Stomach (tissue), 9 donors: ENCODE data around the gene PDK1. TPM values are rescaled to one million over a fixed set of nuclear protein-coding genes. Genes with fewer than 3 reads are reported as not detected.

Source experiments
- DNase-seq, 2 donors: peaks; one replicate each; pipeline versions ENCODE4 v3.0.0 to v3.0.0-alpha.2; 2013 to 2019
- H3K27ac ChIP-seq, 5 donors: fragments of 200-600 bp in 4 of 5; sonication (generic) in 4 of 5; one replicate each; pipeline ENCODE4 v1.5.1; 2013 to 2019; ENCODE audit warnings: mild to moderate bottlenecking in 1 of 5, moderate library complexity in 1 of 5
- H3K27me3 ChIP-seq, 3 donors: fragments of 200-600 bp; sonication (generic); one replicate each; pipeline ENCODE4 v1.5.1; 2017 to 2019; ENCODE audit warnings: mixed run types in 1 of 3
- H3K36me3 ChIP-seq, 4 donors: fragments of 200-600 bp; sonication (generic); 1 replicate in 3 of 4; 2 replicates in 1 of 4; pipeline ENCODE4 v1.5.1; 2016 to 2019
- H3K4me1 ChIP-seq, 4 donors: fragments of 200-600 bp; sonication (generic); one replicate each; pipeline ENCODE4 v1.5.1; 2016 to 2019
- H3K4me3 ChIP-seq, 4 donors: fragments of 200-600 bp; sonication (generic) in 3 of 4; one replicate each; pipeline ENCODE4 v1.5.1; 2016 to 2019; ENCODE audit warnings: mild to moderate bottlenecking in 1 of 4
- H3K9me3 ChIP-seq, 4 donors: fragments of 200-600 bp; sonication (generic); one replicate each; pipeline ENCODE4 v1.5.1; 2016 to 2019
- EP300 ChIP-seq: sonication (generic); formaldehyde crosslinking; IDR thresholded peaks from one replicate; pipeline ENCODE4 v1.6.1; 2017; ENCODE audit warnings: antibody characterized with exemption
- POLR2A ChIP-seq, 4 donors: fragments of 450-650 bp; IDR thresholded peaks; one replicate each; pipeline ENCODE4 v1.6.1; 2016; ENCODE audit warnings: antibody characterized with exemption in 4 of 4, control low read depth in 2 of 4, mild to moderate bottlenecking in 1 of 4, moderate library complexity in 1 of 4
- POLR2AphosphoS5 ChIP-seq, 3 donors: sonication (generic); formaldehyde crosslinking; IDR thresholded peaks; one replicate each; pipeline ENCODE4 v1.6.1; 2016; ENCODE audit warnings: antibody characterized with exemption in 3 of 3
- WGBS, 5 donors: extraction: QIAGEN DNeasy Blood & Tissue Kit in 3 of 5; methylation state at CpG; one replicate each; pipeline versions ENCODE4 v1.1.5 to v1.1.7; 2013 to 2018; 5-methylcytosine and 5-hydroxymethylcytosine counted together
- intact Hi-C: fragments of 100-400 bp; cut with DNase I; formaldehyde crosslinking; loops from one replicate; pipeline ENCODE4 v1.15.1; 2023; ENCODE audit warnings: low total_unique reads
- polyA plus RNA-seq, 3 donors: library from polyadenylated mRNA; stranded (reverse); fragments of 200-250 nt; gene quantifications; one replicate each; pipeline ENCODE4 v1.2.3, GENCODE V29; 2013
- small RNA-seq, 4 donors: library from RNA; depleted of rRNA; stranded (forward); fragments of <200 nt; gene quantifications; one replicate each; pipeline ENCODE3, GENCODE V24; 2016
- total RNA-seq, 5 donors: library from RNA; depleted of rRNA; stranded (reverse); fragments of >200 nt; gene quantifications; one replicate each; pipeline versions ENCODE4 v1.1.0 to v1.2.3, GENCODE V29; 2014 to 2016
- TF ChIP-seq, protein P1 (sequence below), 7 experiments: fragments of 450-650 bp in 4 of 7; fragments of 200-600 bp in 3 of 7; sonication (generic) in 3 of 7; IDR thresholded peaks; one replicate each; pipeline ENCODE4 v1.5.1; 2016 to 2019; ENCODE audit warnings: antibody characterized with exemption in 7 of 7, control low read depth in 2 of 7, mild to moderate bottlenecking in 1 of 7
- donor health status: healthy with polysubstance abuse.
- donor health status: Bipolar disorder and iron deficiency.
- donor health status: healthy.

The PDK1 gene
- total and polyA plus RNA-seq, 8 donors = 2.8 to 133 (median 10.5) TPM

- Histone ChIP-seq H3K27ac (no peak overlapping the region), H3K36me3 (no peaks in the 10 kb centered on the region), H3K4me3 (no peak overlapping the region), H3K9me3 (peaks cover 0 to 18% (median 4%) of the 10 kb centered on the region in 4 donors), H3K4me1 (no peaks in the 10 kb centered on the region), H3K27me3 (no peaks in the 10 kb centered on the region)
- WGBS, 5 donors = 71 to 90% (median 79%) methylated on average over 1 of the region's 1 CpG
- intact Hi-C loops = no loop called here
- DNase-seq = no peak
- TF ChIP-seq, protein P1, sequence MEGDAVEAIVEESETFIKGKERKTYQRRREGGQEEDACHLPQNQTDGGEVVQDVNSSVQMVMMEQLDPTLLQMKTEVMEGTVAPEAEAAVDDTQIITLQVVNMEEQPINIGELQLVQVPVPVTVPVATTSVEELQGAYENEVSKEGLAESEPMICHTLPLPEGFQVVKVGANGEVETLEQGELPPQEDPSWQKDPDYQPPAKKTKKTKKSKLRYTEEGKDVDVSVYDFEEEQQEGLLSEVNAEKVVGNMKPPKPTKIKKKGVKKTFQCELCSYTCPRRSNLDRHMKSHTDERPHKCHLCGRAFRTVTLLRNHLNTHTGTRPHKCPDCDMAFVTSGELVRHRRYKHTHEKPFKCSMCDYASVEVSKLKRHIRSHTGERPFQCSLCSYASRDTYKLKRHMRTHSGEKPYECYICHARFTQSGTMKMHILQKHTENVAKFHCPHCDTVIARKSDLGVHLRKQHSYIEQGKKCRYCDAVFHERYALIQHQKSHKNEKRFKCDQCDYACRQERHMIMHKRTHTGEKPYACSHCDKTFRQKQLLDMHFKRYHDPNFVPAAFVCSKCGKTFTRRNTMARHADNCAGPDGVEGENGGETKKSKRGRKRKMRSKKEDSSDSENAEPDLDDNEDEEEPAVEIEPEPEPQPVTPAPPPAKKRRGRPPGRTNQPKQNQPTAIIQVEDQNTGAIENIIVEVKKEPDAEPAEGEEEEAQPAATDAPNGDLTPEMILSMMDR (IDR thresholded peaks at IDR 0.05) = no peak
- TF ChIP-seq POLR2AphosphoS5 (IDR thresholded peaks at IDR 0.05) = no peak
Measured at GRCh38 chr2:172647439-172647838, 91.5 kb downstream of the PDK1 start.

- DNase-seq = no peak
- WGBS, 5 donors = 57 to 63% (median 63%) methylated on average over 8 of the region's 8 CpGs
- H3K27ac ChIP-seq = no peak overlapping the region
- intact Hi-C loops = no loop called here
- no peaks in the 10 kb centered on the region for H3K4me1 ChIP-seq
- no peak overlapping the region for H3K4me3 ChIP-seq
- peaks cover 0 to 30% (median 18%) of the 10 kb centered on the region in 4 donors for H3K9me3 ChIP-seq
- H3K27me3 ChIP-seq = no peaks in the 10 kb centered on the region
- no peaks in the 10 kb centered on the region for H3K36me3 ChIP-seq
- TF ChIP-seq POLR2A (IDR thresholded peaks at IDR 0.05) = no peak
- no peak for TF ChIP-seq POLR2AphosphoS5 (IDR thresholded peaks at IDR 0.05)
- no peak for TF ChIP-seq EP300
- TF ChIP-seq, protein P1 (IDR thresholded peaks at IDR 0.05) = no peak
Measured at GRCh38 chr2:172655091-172655837, 99.4 kb downstream of the PDK1 start.

DNA sequence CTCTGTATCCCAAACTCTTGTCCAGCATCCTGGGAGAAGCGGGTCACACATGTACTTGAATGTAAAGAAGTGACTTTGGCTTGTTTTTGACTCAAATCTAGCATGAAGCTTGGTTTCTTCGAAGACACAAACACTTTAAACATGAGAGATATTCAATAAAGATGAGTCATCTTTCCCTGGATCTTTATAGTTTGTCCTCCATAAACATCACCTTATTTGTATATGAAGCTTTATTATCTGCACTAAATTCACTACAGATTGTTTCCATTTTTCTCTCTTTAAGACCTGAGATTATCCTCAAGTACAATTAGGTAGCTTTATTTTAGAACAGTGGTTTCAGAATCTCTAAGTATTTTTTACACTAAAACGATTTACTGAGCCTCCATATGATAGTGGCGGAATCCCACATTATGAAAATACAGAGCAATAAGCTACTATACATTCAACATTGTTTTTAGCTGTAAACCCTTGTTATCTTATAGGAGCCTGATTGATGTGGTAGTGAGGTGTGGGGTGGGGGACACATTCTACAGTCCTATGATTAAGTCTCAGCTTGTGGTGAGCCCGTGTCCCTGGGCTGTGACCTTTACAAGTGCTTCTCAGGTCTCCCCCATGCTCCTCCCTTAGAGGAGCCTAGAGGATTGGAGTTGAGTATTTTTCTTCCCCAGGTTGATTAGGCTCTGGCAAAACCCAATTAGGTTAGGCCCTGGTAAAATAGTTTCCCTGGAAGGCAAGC lies 100.1 kb downstream of the PDK1 start:
- DNase-seq = no peak
- H3K9me3 ChIP-seq = peaks cover 0 to 30% (median 18%) of the 10 kb centered on the region in 4 donors
- intact Hi-C loops = no loop called here
- TF ChIP-seq, protein P1 (IDR thresholded peaks at IDR 0.05) = no peak
- TF ChIP-seq POLR2A (IDR thresholded peaks at IDR 0.05) (no peak), EP300 (no peak), POLR2AphosphoS5 (IDR thresholded peaks at IDR 0.05) (no peak)
- no peaks in the 10 kb centered on the region for H3K4me1 ChIP-seq
- no peaks in the 10 kb centered on the region for H3K27me3 ChIP-seq
- no peak overlapping the region for H3K27ac ChIP-seq
- no peak overlapping the region for H3K4me3 ChIP-seq
- H3K36me3 ChIP-seq = no peaks in the 10 kb centered on the region
- WGBS, 5 donors = 77 to 86% (median 79%) methylated on average over 5 of the region's 5 CpGs

Small RNA genes within 50 kb of the gene (small RNA-seq; reads per million reads assigned to genes)
- gene RF00019 = 0 reads per million in 4 donors

Other genes with a start within 250 kb of the PDK1 start
- 100 to 1,000 TPM in 3 of 5 donors, 10 to 100 TPM in 2; 20.4 to 391 (median 212) TPM for gene ITGA6, start 128.5 kb upstream of the PDK1 start, total RNA-seq
- 10 to 100 TPM; 10.7 to 19.5 (median 18.4) TPM for gene ITGA6, start 128.5 kb upstream of the PDK1 start, polyA plus RNA-seq
- gene RAPGEF4, start 179.8 kb downstream of the PDK1 start, total RNA-seq = 10 to 100 TPM in 2 of 5 donors, 1 to 10 TPM in 2, not detected in 1; 5.3 to 23.7 (median 11.7) TPM
- gene RAPGEF4, start 179.8 kb downstream of the PDK1 start, polyA plus RNA-seq = 1 to 10 TPM; 3.6 to 9.8 (median 3.9) TPM